Fibroblast of skin of abdomen (primary cell): Measurements from ENCODE around the gene ATG4D.
"Not testable (repeated sequence)": the region's sequence is repeated elsewhere in the genome, so short reads cannot be mapped to it uniquely, and the experiment has no call there.

Experiments
- DNase-seq: peaks from one replicate; pipeline ENCODE4 v3.0.0-alpha.2; 2013

Gene ATG4D

DNA sequence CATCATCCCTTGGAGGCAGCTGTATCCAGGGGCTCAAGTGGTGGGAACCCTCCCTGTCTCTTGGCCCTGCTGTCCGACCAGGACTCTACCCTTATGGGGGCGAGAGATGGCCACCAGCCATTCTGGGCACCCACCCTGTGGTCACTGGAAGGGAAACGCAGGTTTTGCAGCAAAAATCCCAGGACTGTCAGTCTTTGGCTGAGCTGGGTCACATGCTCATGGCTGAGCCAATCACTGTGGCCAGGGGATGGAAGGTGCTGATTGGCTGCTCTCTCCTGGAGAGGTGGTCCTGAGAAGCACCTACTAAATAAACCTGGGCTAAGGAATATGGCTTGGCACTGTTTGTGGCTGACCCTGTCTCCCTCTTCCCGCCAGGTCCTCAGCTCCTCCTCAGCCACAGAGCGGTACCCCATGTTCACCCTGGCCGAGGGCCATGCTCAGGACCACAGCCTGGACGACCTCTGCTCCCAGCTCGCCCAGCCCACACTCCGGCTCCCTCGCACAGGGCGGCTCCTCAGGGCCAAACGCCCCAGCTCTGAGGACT lies 8.9 kb downstream of the ATG4D start:
- DNase-seq: no peak

- DNase-seq: no peak
Observed at GRCh38 chr19:10553087-10553667, 9.5 kb downstream of the ATG4D start.

GRCh38 chr19:10553943-10554381 lies 10.3 kb downstream of the ATG4D start:
- DNase-seq: no peak

DNA sequence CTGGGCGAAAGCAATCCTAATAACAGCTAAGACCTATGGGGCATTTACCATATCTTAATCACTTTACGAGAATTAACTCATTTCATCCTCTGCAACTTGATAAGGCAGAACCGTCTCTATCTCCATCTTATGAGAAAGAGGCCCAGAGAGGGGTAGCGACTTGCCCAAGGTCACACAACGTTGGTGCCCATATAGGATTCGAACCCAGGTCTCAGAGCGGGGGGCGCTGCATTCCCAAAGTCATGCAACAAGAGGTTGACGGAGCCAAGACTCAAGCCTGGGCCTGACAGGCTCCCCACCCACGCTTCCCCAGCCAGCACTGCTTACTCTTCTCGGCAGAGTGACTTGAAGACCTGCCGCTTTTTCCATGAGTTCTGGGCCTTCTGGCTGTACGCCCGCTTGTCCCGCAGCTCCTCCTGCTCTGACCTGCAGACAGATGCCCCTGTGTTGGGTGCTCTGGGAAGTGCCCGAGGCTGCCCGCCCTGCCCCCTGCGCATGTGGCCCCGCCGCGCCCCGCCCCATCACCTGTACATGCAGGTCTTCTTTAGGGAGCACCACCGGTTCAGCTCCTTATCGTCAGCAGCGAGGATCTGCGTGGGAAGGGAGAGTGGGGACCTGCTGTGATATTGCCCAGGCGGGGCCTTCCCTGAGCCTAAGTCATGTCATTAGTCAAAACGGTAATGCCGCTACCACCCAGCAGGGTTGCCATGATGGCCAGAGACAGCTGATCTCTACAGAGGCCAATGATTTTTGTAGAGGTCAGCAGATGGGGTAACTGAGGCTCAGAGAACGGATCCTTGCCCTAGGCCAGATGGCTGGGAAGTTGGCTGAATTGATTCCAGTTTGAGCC lies 11.3 kb downstream of the ATG4D start:
- DNase-seq: no peak

DNA sequence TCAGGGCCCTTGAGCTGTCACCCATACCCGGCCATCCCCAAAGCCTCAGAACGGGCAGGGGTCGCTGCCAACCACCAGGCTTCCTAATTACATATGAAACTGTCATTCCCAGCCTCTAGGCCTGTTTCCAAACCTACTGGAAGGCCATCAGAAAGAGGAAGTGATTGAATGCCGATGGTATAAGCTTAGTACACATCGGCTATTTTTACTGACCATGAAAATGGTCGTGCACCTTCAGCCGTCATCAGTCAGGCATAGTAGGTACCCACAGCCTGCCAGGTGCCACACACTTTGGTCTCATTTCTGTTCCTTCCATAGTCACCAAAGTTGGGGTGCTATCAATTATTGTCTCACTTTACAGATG lies 11.9 kb downstream of the ATG4D start:
- no peak for DNase-seq

DNA sequence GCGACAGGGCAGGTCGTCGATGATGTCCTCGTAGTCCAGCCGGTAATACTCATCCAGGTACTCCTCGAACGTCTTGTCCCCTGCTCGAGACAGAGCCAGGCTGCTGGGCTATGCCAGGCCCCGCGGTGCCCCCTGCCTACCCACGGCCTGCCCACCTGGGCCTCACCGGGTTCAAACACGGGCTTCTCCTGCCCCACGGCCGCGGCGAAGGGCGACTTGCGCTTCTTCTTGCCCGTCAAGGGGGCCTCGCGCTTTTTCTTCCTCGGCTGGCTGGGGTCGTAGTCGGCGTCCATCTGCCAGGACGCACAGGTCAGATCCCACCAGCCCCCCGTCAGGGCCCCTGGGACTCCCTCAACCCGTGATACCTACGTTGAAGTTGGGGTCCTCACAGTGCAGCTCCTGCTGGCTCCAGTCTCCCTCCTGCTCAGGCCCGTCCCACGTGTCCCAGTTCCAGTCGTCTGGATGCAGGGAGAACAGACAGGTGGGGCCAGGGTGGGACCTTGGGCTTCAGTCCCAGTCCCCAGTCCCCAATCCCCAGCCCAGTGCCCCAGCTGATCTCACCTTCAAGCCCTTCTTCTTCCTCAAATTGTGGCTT lies 14.0 kb downstream of the ATG4D start:
- DNase-seq: no peak

DNA sequence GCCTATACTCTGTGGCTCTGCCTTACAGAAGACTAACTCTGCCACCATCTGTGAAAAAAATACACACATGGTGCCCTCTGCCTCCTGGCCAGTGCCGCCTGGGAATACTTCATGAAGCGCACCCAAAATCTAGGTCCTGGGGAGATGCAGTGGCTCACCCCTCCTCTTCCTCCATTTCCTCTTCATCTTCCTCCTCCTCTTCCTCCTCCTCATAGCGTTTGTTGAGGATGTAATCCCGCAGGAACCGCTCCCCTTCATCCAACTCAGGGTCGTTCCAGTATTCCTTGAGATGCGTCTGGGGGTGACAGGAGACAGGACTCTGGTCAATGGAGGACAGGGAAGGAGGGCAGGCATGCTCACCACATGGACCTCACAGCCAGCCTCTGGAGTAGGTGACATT lies 16.4 kb downstream of the ATG4D start:
- no peak for DNase-seq

DNA sequence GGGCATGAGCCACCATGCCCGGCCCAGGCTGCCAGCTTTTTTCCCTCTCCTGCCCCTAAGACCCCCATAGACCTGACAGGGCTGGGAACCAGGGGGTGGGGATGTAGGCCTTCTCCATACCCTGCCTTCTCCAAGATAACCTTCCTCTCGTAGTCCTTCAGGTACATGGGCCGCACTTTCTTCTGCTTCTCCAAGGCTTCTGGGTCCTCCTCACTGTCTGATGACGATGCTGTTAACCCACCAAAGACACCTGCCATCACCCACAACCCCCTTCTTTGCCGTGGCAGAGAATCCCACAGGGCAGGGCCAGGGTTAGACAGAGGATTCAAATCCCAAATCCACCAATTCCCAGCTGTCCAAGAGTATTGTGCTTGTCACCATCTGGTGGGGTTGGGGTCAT lies 18.9 kb downstream of the ATG4D start:
- DNase-seq: no peak

- DNase-seq: peak; percentile 41
Observed at GRCh38 chr19:10565028-10565566, 21.4 kb downstream of the ATG4D start.

DNA sequence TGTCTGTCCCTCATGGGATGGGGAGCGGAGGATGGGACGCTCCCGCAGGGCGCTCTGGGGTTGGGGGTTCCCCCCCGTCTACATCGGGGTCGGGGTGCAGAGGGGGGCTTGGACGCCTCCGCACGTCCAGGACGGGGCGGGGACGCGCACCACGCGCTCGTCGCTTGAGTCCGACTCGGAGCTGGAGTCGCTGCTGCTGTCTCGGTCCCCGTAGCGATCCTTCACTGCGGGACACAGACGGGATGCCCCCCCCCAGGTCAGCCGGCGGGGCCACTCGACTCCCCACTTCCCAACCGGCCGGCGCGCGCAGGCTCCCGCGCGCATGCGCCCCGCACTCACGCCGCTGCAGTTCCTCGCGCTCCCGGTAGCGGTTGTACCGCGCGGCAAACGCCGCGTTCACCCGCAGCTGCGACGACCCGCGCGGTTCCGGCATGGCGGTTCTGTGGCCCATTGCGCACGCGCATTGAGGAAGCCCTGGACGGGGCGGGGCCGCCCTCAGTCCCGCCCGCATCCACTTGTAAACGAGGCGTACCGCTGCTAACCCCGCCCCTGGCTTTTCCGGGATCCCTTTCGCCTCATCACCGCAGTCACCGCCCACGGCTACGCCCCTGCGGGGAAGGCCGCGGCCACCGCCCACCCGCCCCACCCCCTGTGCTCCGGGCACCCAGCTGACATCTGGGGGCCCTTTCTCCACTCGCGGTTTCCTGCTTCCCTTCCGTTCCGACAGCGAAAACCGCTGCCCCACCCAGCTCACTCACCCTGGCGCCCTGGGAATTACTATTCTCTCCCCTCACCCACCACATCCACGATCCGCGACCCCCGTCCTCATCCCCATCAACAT lies 22.1 kb downstream of the ATG4D start, which contains the start of gene KRI1:
KRI1 (minus strand) TSS at position 444 of the 841 bp plus-strand sequence; CDS start at position 433, 11 bp downstream.
- peak; percentile 97 for DNase-seq

GRCh38 chr19:10566408-10566657 lies 22.6 kb downstream of the ATG4D start:
- DNase-seq: no peak

DNA sequence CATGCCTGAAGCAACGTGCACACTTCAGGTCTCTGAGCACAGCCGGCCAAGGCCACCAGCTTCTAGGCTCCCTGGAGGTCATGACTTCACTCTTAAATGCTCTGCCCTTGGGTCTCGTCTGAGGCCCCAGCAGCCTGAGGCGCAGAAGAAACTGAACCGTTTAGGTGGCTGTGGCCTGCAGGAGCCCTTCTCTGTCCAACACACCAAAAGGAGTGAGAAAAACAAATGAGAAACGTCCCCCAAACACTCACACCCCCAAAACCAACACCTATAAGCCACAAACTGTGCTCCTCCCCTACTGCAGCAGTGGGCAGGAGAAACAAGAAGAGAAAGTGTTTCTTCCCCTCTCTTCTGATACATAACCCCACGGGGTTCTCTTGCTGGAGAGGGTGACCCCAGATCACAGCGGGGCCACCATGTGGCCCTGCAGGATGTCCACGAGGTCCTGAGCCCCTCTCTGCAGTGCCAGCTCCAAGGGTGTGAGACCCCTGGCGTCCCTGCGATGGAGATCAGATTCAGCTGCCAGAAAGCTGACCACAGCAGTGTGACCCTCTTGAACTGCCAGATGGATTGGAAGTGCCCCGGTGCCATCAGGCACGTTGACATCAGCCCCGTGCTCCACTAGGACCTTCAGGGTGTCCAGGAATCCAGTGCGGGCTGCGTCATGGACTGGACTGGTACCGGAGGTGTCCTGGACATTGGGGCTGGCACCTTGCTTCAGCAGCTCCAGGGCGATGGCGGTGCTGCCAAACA lies 23.1 kb downstream of the ATG4D start:
- DNase-seq: no peak

GRCh38 chr19:10567656-10568055 lies 24.0 kb downstream of the ATG4D start:
- DNase-seq: no peak

GRCh38 chr19:10568062-10568825 lies 24.5 kb downstream of the ATG4D start:
- no peak for DNase-seq

DNA sequence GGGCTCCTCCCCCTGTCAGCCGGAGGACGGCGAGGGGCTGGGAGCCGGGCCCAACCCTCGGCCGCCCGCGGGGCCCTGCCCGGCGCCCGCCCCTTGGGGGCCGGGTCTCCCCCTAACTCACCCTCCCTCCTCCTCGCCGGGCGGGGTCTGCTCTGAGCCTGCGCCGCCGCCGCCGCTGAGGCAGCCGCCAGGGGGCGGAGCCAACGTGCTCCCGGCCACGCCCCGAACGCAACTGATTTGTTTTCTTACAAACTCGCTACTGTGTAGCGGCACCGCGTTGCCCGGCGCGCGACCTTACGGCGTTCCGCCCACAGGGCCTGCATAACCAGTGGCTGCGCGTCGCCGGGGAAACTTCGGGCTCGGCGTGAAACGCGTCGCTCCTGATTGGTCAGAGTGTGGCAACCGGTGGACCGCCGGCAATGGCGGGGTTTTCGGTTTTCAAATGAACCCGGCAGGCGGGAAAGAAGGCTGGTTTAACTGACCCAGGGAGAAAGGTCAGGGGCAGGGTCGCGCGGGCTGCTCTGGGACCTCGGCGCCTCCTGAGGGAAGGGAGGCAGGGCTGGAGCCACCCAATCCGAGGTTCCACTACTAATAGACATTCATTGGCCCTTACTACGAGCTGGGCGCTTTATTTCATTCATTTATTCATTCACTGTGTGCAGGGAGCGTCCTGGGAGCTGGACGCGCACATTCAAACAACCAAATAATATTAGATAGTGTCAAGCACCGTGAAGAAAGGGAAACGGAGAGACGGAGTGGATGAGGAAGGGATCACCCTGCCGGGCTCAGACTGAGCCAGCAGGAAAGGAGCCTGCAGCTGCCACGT lies 25.3 kb downstream of the ATG4D start, which contains the start of gene CDKN2D:
CDKN2D (minus strand) TSS at position 154 of the 826 bp plus-strand sequence. CDS start 326 bp downstream, outside the sequence.
- DNase-seq: peak; percentile 99

GRCh38 chr19:10573793-10574192 lies 30.1 kb downstream of the ATG4D start:
- not testable (repeated sequence) for DNase-seq

- DNase-seq: no peak
Observed at GRCh38 chr19:10574462-10574861, 30.8 kb downstream of the ATG4D start.

GRCh38 chr19:10575011-10575716 lies 31.5 kb downstream of the ATG4D start:
- DNase-seq: no peak

GRCh38 chr19:10577951-10578350 lies 34.2 kb downstream of the ATG4D start:
- DNase-seq: no peak
